Measurements from ENCODE around the gene SLC9A1. TPM values are rescaled to one million over a fixed set of nuclear protein-coding genes. Genes with fewer than 3 reads are reported as not detected.

Gene SLC9A1
- polyA plus RNA-seq, 1 of the 3 experiments (the other 2 are of a cell fraction): 11.4 TPM

DNA sequence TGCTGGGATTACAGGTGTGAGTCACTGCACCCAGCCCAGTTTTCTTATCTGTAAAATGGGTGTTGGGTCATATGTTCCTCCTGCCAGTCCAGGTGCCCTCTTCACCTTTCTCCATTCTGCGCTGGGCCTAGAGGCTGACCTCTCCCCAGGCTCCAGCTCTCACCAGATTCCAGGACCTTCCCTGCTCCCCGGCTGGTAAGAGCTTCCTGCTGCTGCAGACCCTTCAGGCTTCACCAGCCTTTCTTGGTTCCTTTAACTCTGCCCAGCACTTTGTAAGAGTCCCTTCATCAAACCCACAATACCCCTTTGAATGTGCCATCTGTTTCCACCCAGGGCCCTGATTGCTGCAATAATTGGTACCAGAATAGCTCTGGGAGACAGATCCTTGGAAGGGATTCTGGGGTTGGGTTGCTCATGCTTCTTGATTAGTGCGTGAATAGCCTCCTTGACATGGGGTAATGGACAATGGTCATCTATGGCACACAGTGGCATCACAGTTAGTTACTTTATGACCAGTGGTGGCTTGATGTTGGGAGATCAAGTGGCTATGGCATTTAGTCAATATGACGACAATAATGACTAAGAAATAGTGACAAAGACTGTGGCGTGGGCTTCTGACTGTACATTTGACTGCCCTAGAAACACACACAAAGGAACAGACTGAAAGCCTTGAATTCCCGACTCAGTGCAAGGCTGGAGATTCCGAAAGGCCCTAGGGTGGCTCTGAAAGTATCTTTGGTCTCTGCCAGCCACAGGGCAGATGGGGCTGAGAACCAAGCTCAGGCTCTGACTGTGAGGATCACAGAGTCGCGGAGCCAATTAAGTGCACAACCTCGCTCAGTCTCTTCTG is 67.3 kb downstream of the SLC9A1 start (continued):
- TF ChIP-seq, protein P1, sequence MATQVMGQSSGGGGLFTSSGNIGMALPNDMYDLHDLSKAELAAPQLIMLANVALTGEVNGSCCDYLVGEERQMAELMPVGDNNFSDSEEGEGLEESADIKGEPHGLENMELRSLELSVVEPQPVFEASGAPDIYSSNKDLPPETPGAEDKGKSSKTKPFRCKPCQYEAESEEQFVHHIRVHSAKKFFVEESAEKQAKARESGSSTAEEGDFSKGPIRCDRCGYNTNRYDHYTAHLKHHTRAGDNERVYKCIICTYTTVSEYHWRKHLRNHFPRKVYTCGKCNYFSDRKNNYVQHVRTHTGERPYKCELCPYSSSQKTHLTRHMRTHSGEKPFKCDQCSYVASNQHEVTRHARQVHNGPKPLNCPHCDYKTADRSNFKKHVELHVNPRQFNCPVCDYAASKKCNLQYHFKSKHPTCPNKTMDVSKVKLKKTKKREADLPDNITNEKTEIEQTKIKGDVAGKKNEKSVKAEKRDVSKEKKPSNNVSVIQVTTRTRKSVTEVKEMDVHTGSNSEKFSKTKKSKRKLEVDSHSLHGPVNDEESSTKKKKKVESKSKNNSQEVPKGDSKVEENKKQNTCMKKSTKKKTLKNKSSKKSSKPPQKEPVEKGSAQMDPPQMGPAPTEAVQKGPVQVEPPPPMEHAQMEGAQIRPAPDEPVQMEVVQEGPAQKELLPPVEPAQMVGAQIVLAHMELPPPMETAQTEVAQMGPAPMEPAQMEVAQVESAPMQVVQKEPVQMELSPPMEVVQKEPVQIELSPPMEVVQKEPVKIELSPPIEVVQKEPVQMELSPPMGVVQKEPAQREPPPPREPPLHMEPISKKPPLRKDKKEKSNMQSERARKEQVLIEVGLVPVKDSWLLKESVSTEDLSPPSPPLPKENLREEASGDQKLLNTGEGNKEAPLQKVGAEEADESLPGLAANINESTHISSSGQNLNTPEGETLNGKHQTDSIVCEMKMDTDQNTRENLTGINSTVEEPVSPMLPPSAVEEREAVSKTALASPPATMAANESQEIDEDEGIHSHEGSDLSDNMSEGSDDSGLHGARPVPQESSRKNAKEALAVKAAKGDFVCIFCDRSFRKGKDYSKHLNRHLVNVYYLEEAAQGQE (IDR thresholded peaks at IDR 0.05; ENCODE audit: low read depth, low read length): no peak
- no peak for TF ChIP-seq TCF12 (IDR thresholded peaks at IDR 0.05)
- no peak for TF ChIP-seq MAX (IDR thresholded peaks at IDR 0.05; ENCODE audit: low read depth)

DNA sequence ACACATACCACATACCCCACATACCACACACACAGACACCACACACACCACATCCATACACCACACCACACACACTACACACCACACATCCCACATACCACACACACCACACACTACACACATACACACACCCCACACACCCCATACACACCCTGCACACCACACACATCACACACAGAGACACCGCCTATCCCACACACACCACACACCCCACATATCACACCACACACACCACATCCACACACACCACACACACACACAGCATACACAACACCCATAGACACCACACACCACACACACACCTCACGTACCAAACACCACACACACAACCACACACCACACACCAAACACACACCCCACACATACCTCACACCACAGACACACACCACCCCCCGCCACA is 68.3 kb downstream of the SLC9A1 start:
- 84% methylated on average over 3 of the region's 3 CpGs for WGBS (ENCODE audit: low lambda C conversion rate)
- Histone ChIP-seq H3K79me2 (ENCODE audit: insufficient read depth) (no peaks in the 10 kb centered on the region), H2AFZ (ENCODE audit: low read depth) (no peak overlapping the region), H3K9ac (no peak overlapping the region), H4K20me1 (ENCODE audit: insufficient read depth) (no peaks in the 10 kb centered on the region), H3K9me2 (no peaks in the 10 kb centered on the region), H3K27me3 (ENCODE audit: insufficient read depth) (peaks cover 18% of the 10 kb centered on the region; the same call in 1 of the 2 replicates), H3K4me2 (no peak overlapping the region), H3K27ac (ENCODE audit: low read depth in 2 of 2, low read length in 1 of 2) (no peak overlapping the region), H3K36me3 (replicated peaks in 1 of 2; ENCODE audit: control insufficient read depth in 1 of 2, insufficient read depth in 2 of 2, low read length in 1 of 2) (no peaks in the 10 kb centered on the region), H3K4me3 (ENCODE audit: low read depth in 2 of 2, low read length in 1 of 2) (no peak overlapping the region), H3K4me1 (ENCODE audit: control insufficient read depth in 1 of 2, insufficient read depth in 2 of 2, low read depth in 1 of 2, low read length in 1 of 2) (no peaks in the 10 kb centered on the region), H3F3A (replicated peaks; ENCODE audit: insufficient read depth) (peaks cover 3% of the 10 kb centered on the region), H3K9me3 (no peaks in the 10 kb centered on the region)
- POLR2A ChIA-PET: no interaction called here
- no peak for DNase-seq
- CTCF ChIA-PET: interaction anchor here (2.8 to 23.4 kb wide), 2 partner anchors 10 to 42 kb away, joined by 19 to 1084 read pairs; no protein-coding TSS in a partner anchor
- TF ChIP-seq MEF2A (IDR thresholded peaks at IDR 0.05; ENCODE audit: borderline replicate concordance, low read depth) (no peak), JUND (IDR thresholded peaks at IDR 0.05) (no peak), YY1 (IDR thresholded peaks at IDR 0.05; ENCODE audit: low read depth) (no peak), CHD2 (IDR thresholded peaks at IDR 0.05; ENCODE audit: low read length, partially characterized antibody) (no peak), MAX (IDR thresholded peaks at IDR 0.05; ENCODE audit: low read depth) (no peak), SMC3 (IDR thresholded peaks at IDR 0.05; ENCODE audit: low read depth, low read length) (no peak), GATA2 (CRISPR knock-in tag; IDR thresholded peaks at IDR 0.05) (no peak), ZBTB33 (IDR thresholded peaks at IDR 0.05; ENCODE audit: borderline replicate concordance, low read depth) (no peak), RCOR1 (IDR thresholded peaks at IDR 0.05; ENCODE audit: low read length) (no peak)
